T-helper 2 cell treated with Interferon-gamma antibody and Interleukin-4, amounts not matched to agents 100 ng/mL and 5 ng/mL, for 36 hours (primary cell): Measurements from ENCODE around the gene ENTREP3. TPM values are rescaled to one million over a fixed set of nuclear protein-coding genes. Genes with fewer than 3 reads are reported as not detected.
"Not testable (repeated sequence)": the region's sequence is repeated elsewhere in the genome, so short reads cannot be mapped to it uniquely, and the experiment has no call there.

Source experiments
- intact Hi-C: fragments of 100-400 bp; cut with micrococcal nuclease; formaldehyde crosslinking; loops from one replicate; pipeline ENCODE4 v1.15.1; 2023
- total RNA-seq: library from RNA; stranded (reverse); gene quantifications from 2 replicates; pipeline ENCODE4 v1.2.3, GENCODE V29; 2022

The ENTREP3 gene
- total RNA-seq, 1 donor from 2014 or later = 19.2 TPM

DNA sequence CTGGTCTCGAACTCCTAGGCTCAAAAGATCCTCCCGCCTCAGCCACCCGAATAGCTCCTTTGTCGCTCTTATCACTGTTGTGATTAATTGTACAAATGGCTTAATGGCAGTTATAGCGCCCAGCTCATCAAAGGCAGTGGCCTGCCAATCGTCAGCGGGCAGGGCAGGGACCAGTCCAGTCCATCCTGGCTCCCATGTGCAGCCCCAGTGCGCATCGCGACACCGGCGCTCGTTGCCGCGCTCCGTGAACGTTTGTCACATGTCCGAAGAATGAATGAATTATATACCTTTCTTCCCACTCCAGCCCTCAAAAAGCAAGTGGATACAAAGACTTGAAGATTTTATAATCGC lies 28.4 kb downstream of the ENTREP3 start:
- intact Hi-C loops = loop anchor here (1.0 kb wide), 4 partner anchors 17 to 51 kb away; no protein-coding TSS in a partner anchor

DNA sequence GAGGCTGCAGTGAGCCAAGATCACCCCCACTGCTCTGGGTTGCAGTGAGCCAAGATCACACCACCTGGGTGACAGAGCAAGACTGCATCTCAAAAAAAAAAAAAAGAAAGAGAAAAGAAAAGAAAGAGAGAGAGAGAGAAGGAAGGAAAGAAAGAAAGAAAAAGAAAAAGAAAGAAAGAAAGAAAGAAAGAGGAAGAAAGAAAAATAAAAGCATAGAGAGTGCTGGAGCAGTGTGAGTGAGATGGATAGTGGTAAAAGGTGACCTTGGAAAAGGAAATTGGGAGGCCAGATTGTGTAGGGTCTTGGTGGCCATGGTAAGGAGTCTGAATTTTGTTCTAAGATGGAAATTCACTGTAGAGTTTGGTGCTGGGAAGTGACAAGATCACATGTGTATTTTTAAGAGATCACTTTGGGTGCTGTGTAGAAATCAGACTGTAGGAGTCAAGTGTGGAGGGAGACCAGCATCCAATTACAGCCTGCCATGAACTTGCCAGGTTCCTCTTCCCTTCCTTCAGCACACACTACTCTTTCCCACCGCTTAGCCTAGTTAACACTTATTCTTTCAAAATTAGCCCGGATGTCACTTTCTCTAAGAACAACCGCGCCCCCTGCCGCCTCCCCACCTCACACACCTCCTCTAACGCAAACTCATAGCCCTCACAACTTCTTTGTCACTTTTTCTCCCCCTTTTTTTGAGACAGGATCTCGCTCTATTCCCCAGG lies 28.9 kb downstream of the ENTREP3 start:
- intact Hi-C loops = loop anchor here (1.0 kb wide), 4 partner anchors 18 to 50 kb away; no protein-coding TSS in a partner anchor

DNA sequence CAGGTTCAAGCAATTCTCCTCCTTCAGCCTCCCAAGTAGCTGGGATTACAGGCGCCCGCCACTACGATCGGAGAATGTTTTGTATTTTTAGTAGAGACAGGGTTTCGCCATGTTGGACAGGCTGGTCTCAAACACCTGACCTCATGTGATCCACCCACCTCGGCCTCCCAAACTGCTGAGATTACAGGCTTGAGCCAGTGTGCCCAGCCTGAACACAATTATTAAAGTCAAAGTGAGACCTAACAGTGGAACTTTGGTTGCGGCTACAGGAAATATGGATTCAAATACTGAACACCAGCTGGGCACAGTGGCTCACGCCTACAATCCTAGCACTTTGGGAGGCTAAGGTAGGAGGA lies 29.9 kb downstream of the ENTREP3 start:
- intact Hi-C loops = not testable (repeated sequence)

DNA sequence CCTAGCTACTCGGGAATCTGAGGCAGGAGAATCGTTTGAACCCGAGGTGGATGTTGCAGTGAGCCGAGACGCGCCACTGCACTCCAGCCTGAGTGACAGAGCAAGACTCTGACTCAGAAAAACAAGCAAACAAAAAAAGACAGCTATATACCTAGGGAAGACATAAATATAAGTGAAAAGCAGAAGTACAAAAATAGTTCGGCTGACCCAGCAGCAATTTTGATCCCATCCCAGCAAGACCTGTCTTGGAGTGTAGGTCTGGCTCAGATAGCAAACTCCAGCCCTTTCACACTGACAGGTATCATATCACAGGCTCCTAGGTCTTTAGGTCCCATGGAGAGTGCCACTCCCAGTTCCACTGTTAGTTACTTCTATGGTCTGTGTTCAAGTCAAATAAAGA lies 32.2 kb downstream of the ENTREP3 start:
- intact Hi-C loops = no loop called here

DNA sequence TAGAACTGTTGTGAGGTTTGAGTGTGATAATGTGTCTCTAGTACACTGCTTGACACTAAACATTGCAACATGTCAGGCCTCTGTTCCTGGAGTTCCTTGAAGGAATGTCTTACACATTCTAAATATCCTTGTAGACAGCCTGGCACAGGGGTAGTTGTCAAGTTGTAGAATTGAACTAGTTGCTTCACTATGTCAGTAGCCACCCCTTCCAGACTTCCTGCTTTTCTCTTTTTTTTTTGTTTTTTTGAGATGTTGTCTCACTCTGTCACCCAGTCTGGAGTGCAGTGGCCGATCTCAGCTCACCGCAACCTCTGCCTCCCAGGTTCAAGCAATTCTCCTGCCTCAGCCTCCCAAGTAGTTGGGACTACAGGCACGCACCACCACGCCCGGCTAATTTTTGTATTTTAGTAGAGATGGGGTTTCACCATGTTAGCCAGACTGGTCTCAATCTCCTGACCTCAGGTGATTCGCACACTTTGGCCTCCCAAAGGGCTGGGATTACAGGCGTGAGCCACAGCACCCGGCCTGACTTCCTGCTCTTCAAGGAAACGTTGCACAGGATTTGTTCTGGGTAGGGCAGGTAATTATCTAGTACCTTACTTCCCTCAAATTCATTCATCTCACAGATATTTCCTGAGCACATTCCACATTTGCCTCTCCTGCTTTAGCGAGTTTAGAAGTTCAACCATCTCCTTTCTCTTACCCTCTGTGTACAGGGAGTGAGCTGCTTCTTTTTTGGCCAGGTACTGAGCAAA lies 34.9 kb downstream of the ENTREP3 start:
- intact Hi-C loops = not testable (repeated sequence)

DNA sequence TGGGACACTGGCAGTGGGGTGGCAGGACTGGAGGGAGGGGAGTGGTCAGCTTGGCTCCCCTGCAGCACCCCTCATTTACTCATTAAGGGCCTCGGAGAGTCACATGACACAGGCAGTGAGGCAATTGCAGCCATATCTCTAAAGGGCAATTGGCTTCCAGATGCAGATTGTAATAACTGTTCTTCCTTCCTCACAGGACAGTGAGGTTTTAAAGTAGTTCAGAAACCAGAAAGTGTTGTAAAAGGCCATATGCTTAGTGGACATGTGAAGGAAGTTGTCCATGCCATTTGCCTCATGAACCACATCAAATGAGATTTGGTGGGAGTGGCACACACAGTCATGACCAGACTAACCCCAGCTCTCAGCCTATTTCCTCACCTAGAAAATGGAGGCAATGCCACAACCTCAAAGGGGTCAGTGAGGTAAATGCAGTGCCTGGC lies 35.7 kb downstream of the ENTREP3 start:
- intact Hi-C loops = no loop called here

DNA sequence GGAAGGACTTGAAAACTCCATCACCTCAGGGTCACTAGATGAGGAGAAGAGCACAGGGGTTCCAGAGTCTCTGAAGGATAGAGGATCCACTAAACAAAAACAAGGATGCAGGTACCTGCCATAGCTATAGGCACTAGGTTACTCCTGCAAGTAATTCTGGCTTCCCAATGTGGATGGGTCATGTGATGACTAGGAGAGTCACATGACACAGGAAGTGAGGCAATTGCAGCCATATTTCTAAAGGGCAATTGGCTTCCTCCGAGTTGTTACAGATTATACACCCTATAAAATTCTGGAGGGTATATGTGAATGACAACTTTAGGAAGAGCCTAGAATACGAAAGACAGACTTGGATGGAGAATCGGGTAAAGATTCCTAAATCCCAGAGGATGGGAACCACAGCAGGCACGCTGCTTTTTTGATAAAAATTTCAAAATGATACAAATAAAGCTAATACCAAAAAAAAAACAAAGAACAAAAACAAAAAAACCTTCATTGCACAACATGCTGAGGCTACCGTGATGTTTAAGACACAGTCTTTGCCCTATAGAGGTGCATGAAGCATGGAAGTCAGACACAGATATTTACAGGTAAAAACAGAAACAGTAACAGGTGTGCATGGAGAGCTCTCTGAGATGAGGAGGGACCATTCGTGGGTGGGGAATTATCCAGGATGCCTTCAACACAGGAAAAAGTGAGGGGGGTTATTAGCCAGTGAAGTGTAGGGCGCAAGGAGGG lies 36.3 kb downstream of the ENTREP3 start:
- intact Hi-C loops = no loop called here

DNA sequence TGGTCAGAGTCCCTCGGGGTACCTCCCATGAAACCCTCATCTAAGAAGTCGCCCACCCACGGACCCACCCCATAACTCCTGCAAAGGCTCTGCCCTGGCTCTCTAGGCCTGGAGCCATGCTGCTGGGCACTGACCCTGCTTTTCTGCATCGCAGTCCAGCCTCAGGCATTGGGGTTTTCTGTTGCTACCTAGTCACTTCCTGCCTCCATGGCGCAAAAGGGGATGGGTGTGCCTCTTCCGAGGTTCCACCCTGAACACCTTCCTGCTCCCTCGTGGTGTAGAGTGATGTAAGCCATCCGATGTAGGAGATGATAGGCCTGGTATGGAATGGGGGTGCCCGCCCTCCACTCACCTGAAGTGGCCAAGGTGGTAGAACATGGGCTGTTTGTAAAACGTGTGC lies 40.6 kb downstream of the ENTREP3 start:
- intact Hi-C loops = not testable (repeated sequence)

DNA sequence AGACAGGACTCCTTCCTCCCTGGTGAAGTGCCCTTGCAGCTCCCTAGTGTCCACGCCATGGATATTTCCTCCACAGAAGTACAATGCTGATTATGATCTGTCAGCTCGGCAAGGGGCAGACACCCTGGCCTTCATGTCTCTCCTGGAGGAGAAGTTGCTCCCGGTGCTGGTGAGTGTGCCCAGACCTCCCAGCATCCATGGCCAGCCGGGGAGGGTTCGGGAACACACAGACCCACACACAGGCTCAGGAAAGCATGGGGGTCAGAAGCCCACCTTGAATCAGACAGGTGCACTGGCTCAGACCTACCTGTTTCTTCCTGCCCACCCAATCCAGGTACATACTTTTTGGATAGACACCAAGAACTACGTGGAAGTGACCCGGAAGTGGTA lies 43.2 kb downstream of the ENTREP3 start:
- intact Hi-C loops = not testable (repeated sequence)

DNA sequence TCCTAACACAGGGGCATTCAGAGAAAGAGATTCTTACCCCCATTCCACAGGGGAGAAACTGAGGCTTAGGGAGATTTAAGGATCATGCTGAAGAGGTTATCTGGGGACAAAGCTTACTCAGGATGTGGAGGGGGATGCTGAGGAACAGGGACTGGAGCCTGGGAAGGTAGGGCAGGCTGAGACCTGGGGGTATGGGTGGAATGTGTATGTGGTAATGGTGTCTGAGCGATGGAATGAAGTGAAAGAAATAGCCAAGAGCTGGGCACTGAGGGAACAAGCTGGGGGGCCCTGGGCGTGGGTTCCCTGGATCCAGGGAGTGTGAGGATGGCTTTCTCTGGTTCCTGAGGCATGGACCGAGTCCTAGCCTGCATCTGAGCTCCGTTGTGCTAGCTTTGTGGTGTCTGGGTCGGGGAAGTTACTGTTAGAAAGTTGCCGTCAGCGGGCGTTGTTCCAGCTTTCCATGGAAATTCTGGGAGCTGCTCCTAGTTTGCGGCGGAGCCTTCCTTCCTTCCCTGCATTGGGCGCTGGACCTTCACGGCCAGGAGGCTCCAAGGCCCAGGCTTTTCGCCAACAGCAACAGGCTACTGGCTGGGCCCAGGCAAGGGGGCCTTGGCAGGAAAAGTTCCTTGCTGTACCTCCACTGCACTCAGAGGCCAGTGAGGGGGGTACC lies 43.8 kb downstream of the ENTREP3 start:
- intact Hi-C loops = not testable (repeated sequence)

DNA sequence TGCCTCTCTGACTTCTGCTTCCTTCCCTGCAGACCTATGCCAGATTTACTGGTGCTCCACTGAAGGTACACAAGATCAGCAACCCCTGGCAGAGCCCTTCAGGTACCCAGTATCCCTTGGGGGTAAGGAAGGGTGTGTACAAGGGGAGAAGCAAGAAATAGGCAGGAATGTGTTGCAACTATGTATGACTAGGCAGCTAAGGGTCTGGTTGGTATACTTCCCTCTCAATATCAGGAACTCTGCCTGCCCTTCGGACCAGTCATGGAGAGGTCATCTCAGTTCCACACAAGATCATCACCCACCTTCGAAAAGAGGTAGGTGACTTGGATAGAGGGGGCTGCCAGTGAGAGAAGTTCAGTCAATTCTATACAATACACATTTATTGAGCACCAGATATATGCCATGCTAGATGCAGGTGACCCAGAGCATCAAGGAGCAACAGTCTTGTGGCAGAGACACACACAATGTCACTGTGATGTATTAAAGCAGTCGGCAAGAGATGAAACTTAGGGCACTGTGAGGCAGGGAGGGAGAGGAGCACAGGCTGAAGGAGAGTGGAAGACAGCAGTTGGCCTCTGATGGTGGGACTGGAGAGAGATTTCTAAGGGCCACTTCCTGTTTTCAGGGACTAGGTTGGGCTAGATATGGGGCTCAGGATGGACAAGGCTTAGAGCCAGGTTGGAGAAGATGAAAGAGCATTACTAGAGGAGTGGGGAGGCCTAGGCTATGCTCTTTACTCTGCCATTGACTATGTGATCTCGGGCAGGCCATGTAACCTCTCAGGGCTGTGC lies 44.8 kb downstream of the ENTREP3 start:
- intact Hi-C loops = no loop called here

DNA sequence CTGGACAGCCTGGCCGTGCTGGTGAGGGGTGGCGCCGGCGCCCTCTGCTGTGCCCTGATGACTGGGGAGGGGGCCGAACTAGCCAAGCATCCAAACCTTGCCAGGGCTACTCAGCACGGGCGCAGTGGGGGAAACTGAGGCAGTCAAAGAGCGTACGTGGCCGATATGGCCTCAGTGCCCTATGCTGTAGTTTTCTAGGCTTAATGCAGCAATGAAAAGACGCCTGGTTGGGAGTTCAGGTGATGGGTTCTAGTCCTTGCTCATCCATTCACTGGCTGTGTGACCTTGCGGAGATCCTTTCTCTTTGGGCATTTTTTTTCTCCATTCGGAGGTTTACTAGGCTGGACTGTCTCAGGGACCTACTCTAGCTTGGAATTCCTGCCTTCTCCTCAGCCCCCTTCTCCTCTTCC lies 46.0 kb downstream of the ENTREP3 start:
- intact Hi-C loops = loop anchor here (2.0 kb wide), 1 partner anchor 35 kb away; no protein-coding TSS in a partner anchor

DNA sequence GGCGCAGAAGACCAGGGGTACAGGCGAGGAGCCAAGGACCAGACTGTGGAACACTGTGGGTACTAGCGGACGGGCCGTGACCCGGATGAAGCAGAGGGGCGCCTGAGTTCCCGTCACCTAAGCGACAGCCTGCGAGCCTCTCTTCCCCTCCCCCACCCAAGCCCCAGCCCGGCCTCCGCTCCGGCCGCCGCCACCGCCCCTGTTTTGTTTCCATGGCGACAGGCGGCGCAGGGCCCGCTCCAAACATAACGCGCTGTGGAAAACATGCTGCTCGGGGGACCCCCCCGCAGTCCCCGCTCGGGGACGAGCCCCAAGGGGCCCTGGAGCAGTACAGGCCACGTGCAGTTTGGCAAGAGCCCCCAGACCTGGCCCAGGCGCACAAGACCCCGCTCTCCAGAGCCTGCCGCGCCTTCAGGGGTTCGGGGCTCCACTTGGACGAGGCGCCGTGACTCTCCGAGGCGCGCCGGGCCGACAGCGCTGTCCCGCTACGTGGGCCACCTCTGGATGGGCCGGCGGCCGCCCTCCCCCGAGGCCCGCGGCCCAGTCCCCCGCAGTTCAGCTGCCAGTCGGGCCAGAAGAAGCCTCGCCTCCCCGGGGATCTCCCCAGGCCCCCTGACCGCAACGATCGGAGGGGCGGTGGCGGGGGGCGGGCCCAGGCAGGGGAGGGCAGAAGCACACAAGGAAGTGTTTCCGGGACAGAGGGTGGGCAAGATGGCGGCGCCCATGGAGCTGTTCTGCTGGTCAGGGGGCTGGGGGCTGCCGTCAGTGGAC lies 46.6 kb downstream of the ENTREP3 start, which contains the start of gene MTX1:
TSS of gene MTX1 (plus strand) at position 155 of the 771 bp plus-strand sequence. CDS start at position 265, 110 bp downstream.
- intact Hi-C loops = loop anchor here (2.0 kb wide), 1 partner anchor 36 kb away; no protein-coding TSS in a partner anchor

DNA sequence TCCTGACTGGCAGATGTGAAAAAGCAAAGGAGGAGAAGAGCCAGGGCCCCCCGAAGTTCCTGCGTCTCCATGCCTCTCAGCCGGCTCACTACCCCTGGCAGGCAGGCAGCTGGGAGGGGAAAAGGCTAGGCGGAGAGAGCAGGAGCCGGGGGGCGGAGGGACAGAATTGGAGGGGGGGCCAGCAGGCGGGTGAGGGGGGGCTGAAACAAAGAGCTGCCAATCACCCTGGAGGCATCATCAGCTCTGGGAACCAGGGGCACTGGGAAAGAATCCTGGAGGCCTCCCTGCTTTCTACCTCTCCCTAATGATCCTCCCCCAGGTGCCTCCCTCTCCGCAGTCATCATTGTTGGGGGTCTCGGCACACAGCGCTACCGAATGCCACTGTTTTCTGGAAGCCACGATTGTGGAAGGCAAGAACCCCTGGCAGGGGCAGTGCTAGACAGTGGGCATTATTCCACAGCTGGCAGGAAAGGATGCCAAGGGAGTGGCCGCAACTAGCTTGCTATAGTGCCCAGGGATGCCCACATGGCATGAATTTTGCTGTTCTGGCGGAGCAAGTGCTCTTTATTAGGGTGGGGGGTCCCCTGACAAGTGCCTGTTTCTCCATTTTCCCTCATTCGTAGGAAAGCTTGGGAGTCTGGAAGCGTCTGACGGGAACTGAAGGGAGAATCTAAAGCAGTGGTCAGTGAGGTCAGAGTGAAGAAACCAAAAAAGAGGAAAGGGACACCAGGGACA lies 47.3 kb downstream of the ENTREP3 start, which contains the start of gene THBS3:
TSS of gene THBS3 (minus strand) at position 92 of the 735 bp plus-strand sequence. CDS start at position 71, 21 bp downstream.
- intact Hi-C loops = loop anchor here (1.0 to 2.0 kb wide), 4 partner anchors 14 to 115 kb away; no protein-coding TSS in a partner anchor

DNA sequence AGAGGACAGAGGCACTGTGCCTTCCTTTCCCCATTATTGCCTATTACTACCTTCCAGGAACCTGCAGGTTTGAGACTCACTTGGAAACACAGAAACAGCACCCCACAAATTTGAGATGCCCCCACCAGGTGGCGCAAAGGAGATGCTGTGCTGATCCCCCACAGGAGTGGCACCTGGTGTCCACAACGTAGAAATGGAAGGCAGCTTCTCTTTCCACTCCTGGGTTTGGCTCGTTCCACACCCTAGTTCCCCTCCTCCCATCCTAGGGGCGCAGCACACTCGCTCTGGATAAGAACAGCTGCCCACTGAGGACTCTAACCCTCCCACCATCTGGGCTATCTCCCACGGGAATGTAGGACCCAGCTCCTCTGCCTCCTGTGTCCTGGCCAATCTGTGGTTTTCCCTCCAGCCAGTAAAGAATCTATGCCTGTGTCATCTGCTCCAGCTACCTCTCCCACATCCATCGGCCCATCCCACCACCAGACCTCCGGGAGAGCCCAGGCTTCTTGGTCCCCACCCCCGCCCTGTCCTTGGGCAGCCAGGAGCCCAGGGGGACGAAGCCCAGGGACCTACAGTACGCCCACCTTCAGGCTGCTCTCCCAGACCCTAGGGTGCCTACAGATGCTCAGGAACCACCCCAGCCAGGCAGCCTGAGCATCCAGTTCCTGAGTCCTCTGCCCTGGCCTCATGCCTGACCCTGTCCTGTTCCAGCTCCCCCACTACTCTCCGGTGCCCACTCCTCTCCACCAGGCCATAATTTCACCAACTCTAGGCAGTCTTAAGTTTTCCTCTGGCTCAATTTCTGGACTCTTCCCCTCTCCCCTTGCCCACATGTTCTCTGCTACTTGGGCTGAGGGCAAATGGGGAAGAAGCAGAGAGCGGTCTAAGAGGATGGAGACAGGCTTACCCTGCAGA lies 48.1 kb downstream of the ENTREP3 start:
- intact Hi-C loops = loop anchor here (1.0 to 2.0 kb wide), 4 partner anchors 13 to 116 kb away; no protein-coding TSS in a partner anchor

DNA sequence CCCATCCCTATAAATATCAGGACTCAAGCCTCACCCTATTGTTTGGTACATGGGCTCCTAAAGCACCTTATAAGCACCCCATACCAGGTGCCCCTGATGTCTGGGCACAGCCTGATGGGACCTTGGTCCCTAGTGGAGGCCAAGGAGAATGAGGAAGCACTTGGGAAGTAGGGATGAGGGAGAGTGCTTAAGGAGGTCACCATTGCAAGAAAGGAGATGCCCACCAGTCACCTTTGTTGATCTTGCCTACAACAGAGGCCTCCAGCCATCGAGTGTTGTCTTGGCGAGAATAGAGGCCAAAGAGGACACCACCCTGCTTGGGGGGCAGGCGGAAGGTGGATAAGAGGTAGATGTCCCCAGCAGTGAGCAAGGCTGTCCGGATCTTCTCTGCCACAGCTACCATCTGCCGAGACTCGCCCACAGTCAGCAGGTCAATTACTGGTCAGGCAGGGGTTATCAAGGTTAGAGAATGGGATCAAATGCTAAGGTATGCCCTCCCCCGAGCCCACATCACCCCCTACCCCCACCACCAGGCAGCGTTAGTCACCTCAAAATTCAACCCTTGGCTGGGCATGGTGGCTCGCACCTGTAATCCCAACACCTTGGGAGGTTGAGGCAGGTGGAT lies 49.2 kb downstream of the ENTREP3 start:
- intact Hi-C loops = loop anchor here (1.0 to 2.0 kb wide), 2 partner anchors 20 to 29 kb away; no protein-coding TSS in a partner anchor

DNA sequence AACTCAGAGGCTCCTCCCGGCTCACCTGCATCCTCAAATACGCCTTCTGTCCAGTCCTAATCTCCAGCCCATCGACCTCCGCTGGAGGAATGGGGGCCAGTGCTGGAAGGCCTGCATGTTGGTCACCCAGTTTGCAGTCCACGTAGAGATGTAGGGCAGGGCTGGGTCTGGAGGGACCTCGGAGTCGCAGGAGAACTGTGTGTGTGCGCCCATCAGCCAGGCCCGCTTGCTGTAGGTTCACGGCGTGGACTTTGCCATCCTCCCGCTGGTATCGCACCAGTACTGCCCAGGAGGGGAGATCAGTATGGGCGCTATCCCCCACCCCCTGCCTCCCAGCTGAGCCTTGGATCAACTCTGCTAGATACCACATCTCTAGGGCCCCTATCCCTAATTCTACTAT lies 50.2 kb downstream of the ENTREP3 start:
- intact Hi-C loops = no loop called here
